Fibroblast of lung (primary cell): ENCODE results near the gene IL10. TPM values are rescaled to one million over a fixed set of nuclear protein-coding genes. Genes with fewer than 3 reads are reported as not detected.
"Not testable (repeated sequence)": the region's sequence is repeated elsewhere in the genome, so short reads cannot be mapped to it uniquely, and the experiment has no call there.

ENCODE experiments used
- DNase-seq, 2 donors: peaks; one replicate each; pipeline versions ENCODE4 v3.0.0 to v3.0.0-alpha.2; 2010; ENCODE audit warnings: low read depth in 2 of 2
- H2AFZ ChIP-seq: 2 replicates; pipeline ENCODE4 v1.5.1; 2012; ENCODE audit warnings: low read length, control low read depth, inconsistent platforms
- H3K27ac ChIP-seq: 2 replicates; pipeline ENCODE4 v1.5.1; 2011; ENCODE audit warnings: low read length, control low read depth; ENCODE audit not compliant: insufficient read depth
- H3K27me3 ChIP-seq: 2 replicates; pipeline ENCODE4 v1.5.1; 2011; ENCODE audit warnings: mild to moderate bottlenecking, low read length; ENCODE audit not compliant: control insufficient read depth, insufficient read depth
- H3K36me3 ChIP-seq: 2 replicates; pipeline ENCODE4 v1.5.1; 2011; ENCODE audit warnings: low read length; ENCODE audit not compliant: control insufficient read depth, insufficient read depth
- H3K4me1 ChIP-seq: 2 replicates; pipeline ENCODE4 v1.5.1; 2011; ENCODE audit warnings: low read length; ENCODE audit not compliant: control insufficient read depth, insufficient read depth; ENCODE audit errors: extremely low read depth
- H3K4me2 ChIP-seq: 2 replicates; pipeline ENCODE4 v1.5.1; 2011; ENCODE audit warnings: low read length, control low read depth; ENCODE audit not compliant: insufficient read depth; ENCODE audit errors: extremely low read depth
- H3K4me3 ChIP-seq, 4 experiments: fragments of 200-600 bp in 1 of 4; sonication (generic) in 1 of 4; replicated peaks in 1 of 4; 2 replicates each; pipeline ENCODE4 v1.5.1; 2011 to 2016; ENCODE audit warnings: low read length in 4 of 4, low read depth in 3 of 4, mild to moderate bottlenecking in 3 of 4, control low read depth in 2 of 4, inconsistent platforms in 1 of 4, mixed read lengths in 1 of 4; ENCODE audit not compliant: insufficient read depth in 1 of 4; ENCODE audit errors: control extremely low read depth in 1 of 4
- H3K79me2 ChIP-seq: 2 replicates; pipeline ENCODE4 v1.5.1; 2012; ENCODE audit warnings: mild to moderate bottlenecking, low read length, inconsistent platforms; ENCODE audit not compliant: control insufficient read depth, insufficient read depth
- H3K9ac ChIP-seq: 2 replicates; pipeline ENCODE4 v1.5.1; 2011; ENCODE audit warnings: mild to moderate bottlenecking, low read length, control low read depth; ENCODE audit not compliant: insufficient read depth
- H3K9me3 ChIP-seq: 2 replicates; pipeline ENCODE4 v1.5.1; 2012; ENCODE audit warnings: low read depth, low read length; ENCODE audit not compliant: control insufficient read depth, insufficient read depth
- H4K20me1 ChIP-seq: 2 replicates; pipeline ENCODE4 v1.5.1; 2011; ENCODE audit warnings: low read length; ENCODE audit not compliant: control insufficient read depth, insufficient read depth; ENCODE audit errors: extremely low read depth
- EZH2 ChIP-seq: IDR thresholded peaks from 2 replicates; pipeline ENCODE4 v1.5.1; 2012; ENCODE audit warnings: low read length, control low read depth, mild to moderate bottlenecking; ENCODE audit errors: missing control alignments
- polyA plus RNA-seq, 2 donors: library from polyadenylated mRNA; depleted of rRNA in 1 of 2; stranded (reverse) in 1 of 2; unstranded in 1 of 2; fragments of >200 nt; gene quantifications; 2 replicates each; pipeline ENCODE4 v1.2.1, GENCODE V29; 2011 to 2012; ENCODE audit warnings: missing spikeins in 1 of 2
- total RNA-seq: library from RNA; depleted of rRNA; stranded (reverse); fragments of >200 nt; gene quantifications from 2 replicates; pipeline ENCODE4 v1.2.1, GENCODE V29; 2014
- TF ChIP-seq, protein P1 (sequence below), 2 donors: IDR thresholded peaks in 1 of 2; conservative IDR thresholded peaks in 1 of 2; 1 replicate in 1 of 2; 2 replicates in 1 of 2; pipeline ENCODE4 v1.5.1; 2011 to 2012; ENCODE audit warnings: low read length in 2 of 2, control low read depth in 1 of 2, inconsistent platforms in 1 of 2, low read depth in 1 of 2, mild to moderate bottlenecking in 1 of 2

The IL10 gene
- total and polyA plus RNA-seq, 2 donors (not counting 1 experiment from before 2014, with no cell fraction given): not detected

DNA sequence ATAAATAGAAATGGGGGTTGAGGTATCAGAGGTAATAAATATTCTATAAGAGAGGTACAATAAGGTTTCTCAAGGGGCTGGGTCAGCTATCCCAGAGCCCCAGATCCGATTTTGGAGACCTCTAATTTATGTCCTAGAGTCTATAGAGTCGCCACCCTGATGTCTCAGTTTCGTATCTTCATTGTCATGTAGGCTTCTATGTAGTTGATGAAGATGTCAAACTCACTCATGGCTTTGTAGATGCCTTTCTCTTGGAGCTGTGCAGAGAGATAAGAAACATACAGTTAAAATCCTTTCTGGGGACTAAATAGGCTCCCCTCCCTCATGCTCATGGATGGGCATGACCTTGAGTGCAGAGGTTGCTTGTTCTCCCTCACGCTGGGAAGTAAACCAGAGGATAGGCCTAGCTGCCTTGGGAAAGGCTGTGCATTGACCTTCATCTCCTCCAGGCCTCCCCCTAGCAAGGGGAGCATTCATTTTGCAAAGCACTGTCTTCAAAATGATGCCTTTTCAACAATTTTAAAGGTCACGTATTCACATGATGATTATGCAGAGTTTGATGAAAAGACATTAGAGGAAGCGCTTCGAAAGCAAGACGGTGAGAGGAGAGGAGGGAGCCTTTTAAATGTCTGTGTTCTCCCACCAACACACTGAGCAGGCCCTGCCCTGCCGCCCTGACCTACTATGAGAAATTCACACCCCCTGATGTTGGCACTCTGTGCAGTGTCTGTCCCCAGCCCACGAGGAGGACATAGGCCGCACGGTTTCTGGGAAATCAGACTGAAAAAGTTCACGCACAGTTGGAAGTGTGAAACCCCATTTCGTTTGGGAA is 3.6 kb downstream of the IL10 start:
- Histone ChIP-seq H3K36me3 (no peaks in the 10 kb centered on the region), H3K4me1 (peaks cover 7% of the 10 kb centered on the region), H4K20me1 (no peaks in the 10 kb centered on the region), H3K9ac (no peak overlapping the region), H3K79me2 (no peaks in the 10 kb centered on the region), H3K4me3 (no peak overlapping the region), H3K9me3 (no peaks in the 10 kb centered on the region), H3K4me2 (no peak overlapping the region), H3K27ac (no peak overlapping the region), H2AFZ (no peak overlapping the region), H3K27me3 (no peaks in the 10 kb centered on the region)
- no peak for TF ChIP-seq EZH2
- TF ChIP-seq, protein P1, sequence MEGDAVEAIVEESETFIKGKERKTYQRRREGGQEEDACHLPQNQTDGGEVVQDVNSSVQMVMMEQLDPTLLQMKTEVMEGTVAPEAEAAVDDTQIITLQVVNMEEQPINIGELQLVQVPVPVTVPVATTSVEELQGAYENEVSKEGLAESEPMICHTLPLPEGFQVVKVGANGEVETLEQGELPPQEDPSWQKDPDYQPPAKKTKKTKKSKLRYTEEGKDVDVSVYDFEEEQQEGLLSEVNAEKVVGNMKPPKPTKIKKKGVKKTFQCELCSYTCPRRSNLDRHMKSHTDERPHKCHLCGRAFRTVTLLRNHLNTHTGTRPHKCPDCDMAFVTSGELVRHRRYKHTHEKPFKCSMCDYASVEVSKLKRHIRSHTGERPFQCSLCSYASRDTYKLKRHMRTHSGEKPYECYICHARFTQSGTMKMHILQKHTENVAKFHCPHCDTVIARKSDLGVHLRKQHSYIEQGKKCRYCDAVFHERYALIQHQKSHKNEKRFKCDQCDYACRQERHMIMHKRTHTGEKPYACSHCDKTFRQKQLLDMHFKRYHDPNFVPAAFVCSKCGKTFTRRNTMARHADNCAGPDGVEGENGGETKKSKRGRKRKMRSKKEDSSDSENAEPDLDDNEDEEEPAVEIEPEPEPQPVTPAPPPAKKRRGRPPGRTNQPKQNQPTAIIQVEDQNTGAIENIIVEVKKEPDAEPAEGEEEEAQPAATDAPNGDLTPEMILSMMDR (conservative IDR thresholded peaks at IDR 0.05 in 1 of 2, IDR thresholded peaks at IDR 0.05 in 1 of 2; ENCODE audit: low read depth in 1 of 2, low read length in 2 of 2): no peak
- no peak for DNase-seq

DNA sequence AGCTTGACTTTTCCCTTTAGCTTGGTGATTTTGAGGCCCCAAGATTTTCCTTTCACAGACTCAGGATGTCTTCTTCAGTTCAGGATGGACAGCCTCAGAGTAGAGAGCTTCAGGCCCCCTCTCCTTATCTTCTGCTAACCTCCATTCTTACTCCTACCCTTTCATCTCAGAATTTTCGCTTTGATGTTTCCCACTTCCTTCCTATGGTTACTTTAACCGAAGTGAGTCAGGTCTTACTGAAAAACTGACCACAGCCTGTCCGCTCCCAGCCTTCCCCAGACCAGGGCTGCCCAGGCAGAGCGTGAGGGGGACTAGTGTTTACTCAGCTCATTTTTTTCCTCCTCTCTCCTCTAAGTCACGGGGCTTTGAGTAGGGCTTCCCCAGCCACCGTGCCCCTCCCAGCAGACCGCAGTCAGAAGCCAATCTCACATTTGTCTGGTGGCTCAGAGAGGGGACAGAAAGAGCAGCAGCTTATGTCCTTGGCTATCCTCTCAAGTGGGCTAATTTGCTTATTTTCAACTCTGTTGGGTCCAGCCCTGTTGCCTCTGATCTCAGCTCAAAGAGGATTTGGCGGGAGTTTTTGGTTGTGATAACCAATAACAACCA is 5.9 kb downstream of the IL10 start:
- Histone ChIP-seq H3K9me3 (no peaks in the 10 kb centered on the region), H2AFZ (peak overlapping the region; percentile 71), H4K20me1 (no peaks in the 10 kb centered on the region), H3K27me3 (no peaks in the 10 kb centered on the region), H3K27ac (peak overlapping the region; percentile 22), H3K79me2 (no peaks in the 10 kb centered on the region), H3K4me1 (peaks cover 7% of the 10 kb centered on the region), H3K36me3 (no peaks in the 10 kb centered on the region), H3K4me2 (peak overlapping the region; percentile 48), H3K4me3 (no peak overlapping the region), H3K9ac (no peak overlapping the region)
- TF ChIP-seq EZH2: no peak
- TF ChIP-seq, protein P1 (conservative IDR thresholded peaks at IDR 0.05 in 1 of 2, IDR thresholded peaks at IDR 0.05 in 1 of 2; ENCODE audit: low read depth in 1 of 2, low read length in 2 of 2): no peak
- DNase-seq: peak; percentile 74 to 97

DNA sequence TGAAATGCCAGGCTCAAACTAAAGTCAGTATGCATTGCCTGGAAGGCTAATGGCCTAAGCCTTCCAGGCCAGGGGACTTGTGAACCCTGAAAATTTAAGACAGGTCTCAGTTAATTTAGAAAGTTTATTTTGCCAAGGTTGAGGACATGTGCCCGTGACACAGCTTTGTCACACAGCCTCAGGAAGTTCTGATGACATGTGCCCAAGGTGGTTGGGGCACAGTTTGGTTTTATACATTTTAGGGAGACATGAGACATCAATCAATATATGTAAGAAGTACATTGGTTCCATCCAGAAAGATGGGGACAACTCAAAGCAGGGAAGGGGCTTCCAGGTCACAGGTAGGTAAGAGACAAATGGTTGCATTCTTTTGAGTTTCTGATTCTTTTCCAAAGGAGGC is 6.5 kb downstream of the IL10 start:
- peak overlapping the region; percentile 22 for H3K27ac ChIP-seq
- H3K9ac ChIP-seq, H3K4me3 ChIP-seq, H3K9me3 ChIP-seq, H3K36me3 ChIP-seq, H3K4me2 ChIP-seq, H3K27me3 ChIP-seq, DNase-seq, H3K79me2 ChIP-seq, H3K4me1 ChIP-seq, H4K20me1 ChIP-seq, H2AFZ ChIP-seq: not testable (repeated sequence)

DNA sequence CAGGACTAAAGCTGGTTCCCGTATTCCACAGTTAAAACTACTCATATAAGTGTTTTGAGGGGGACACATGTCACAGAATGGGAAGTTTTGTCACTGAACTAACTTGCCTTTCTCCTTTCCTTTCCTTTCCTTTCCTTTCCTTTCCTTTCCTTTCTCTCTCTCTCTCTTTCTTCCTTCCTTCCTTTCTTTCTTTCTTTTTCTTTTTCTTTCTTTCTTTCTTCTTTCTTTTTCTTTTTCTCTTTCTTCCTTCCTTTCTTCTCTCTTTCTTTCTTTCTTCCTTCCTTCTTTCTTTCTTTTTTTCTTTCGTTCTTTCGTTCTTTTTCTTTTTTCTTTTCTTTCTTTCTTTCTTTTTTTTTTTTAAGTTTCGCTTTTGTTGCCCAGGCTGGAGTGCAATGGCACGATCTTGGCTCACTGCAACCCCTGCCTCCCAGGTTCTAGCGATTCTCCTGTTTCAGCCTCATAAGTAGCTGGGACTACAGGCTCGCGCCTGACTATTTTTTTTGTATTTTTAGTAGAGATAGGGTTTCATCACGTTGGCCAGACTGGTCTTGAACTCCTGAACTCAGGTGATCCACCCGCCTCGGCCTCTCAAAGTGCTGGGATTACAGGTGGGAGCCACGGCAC is 9.4 kb downstream of the IL10 start:
- not testable (repeated sequence) for H3K4me1 ChIP-seq, H4K20me1 ChIP-seq, H3K36me3 ChIP-seq, H3K4me3 ChIP-seq, H3K4me2 ChIP-seq, H3K9me3 ChIP-seq, H3K27ac ChIP-seq, DNase-seq, H3K79me2 ChIP-seq, H3K27me3 ChIP-seq, H2AFZ ChIP-seq, H3K9ac ChIP-seq
